ENCODE measurements around the gene PITPNM3. TPM values are rescaled to one million over a fixed set of nuclear protein-coding genes. Genes with fewer than 3 reads are reported as not detected.

Gene PITPNM3
- total and polyA plus RNA-seq, 2 of the 13 experiments (the other 11 are each of a cell fraction or from before 2014, with no cell fraction given) = 0.13 to 0.29 TPM

- no peak for TF ChIP-seq ZEB1 (IDR thresholded peaks at IDR 0.05; ENCODE audit: insufficient replicate concordance, low read depth)
Observed at GRCh38 chr17:6530324-6530920, 25.9 kb downstream of the PITPNM3 start (continued).

GRCh38 chr17:6528557-6528956 is 27.8 kb downstream of the PITPNM3 start:
- FAIRE-seq (no peak), ATAC-seq (no peak), DNase-seq (ENCODE audit: low spot score) (no peak)
- Histone ChIP-seq H3K79me2 (ENCODE audit: insufficient read depth, low read length) (no peaks in the 10 kb centered on the region), H3K27me3 (ENCODE audit: control insufficient read depth in 1 of 2, insufficient read depth in 2 of 2, low read length in 2 of 2) (no peaks in the 10 kb centered on the region), H3K27ac (ENCODE audit: extremely low read length, insufficient read depth, low read length) (no peak overlapping the region), H3K9ac (ENCODE audit: insufficient read depth, low read depth, low read length) (no peak overlapping the region), H3K4me1 (ENCODE audit: insufficient read depth, low read length) (peaks cover 10% of the 10 kb centered on the region; the same call in 1 of the 2 replicates), H3K4me3 (replicated peaks in 1 of 3; ENCODE audit: insufficient read depth in 1 of 3, low read depth in 2 of 3, low read length in 3 of 3) (no peak overlapping the region), H3K36me3 (replicated peaks in 1 of 2; ENCODE audit: control insufficient read depth in 1 of 2, insufficient read depth in 2 of 2, low read length in 2 of 2) (no peaks in the 10 kb centered on the region), H3K9me3 (ENCODE audit: low read length) (no peaks in the 10 kb centered on the region), H2AFZ (ENCODE audit: low read length) (no peak overlapping the region), H4K20me1 (ENCODE audit: insufficient read depth, low read length) (no peaks in the 10 kb centered on the region), H3K4me2 (ENCODE audit: low read depth, low read length) (no peak overlapping the region)
- TF ChIP-seq ZBTB26 (CRISPR knock-in tag; IDR thresholded peaks at IDR 0.05; ENCODE audit: borderline replicate concordance) = no peak
- no peak for TF ChIP-seq KAT7 (CRISPR knock-in tag; IDR thresholded peaks at IDR 0.05; ENCODE audit: borderline replicate concordance)
- TF ChIP-seq FOXA1 (IDR thresholded peaks at IDR 0.05) = no peak
- no peak for TF ChIP-seq FOXA1 (CRISPR knock-in tag; IDR thresholded peaks at IDR 0.05)
- TF ChIP-seq ZFP41 (CRISPR knock-in tag; IDR thresholded peaks at IDR 0.05; ENCODE audit: borderline replicate concordance) = no peak
- TF ChIP-seq ZNF382 (CRISPR knock-in tag; IDR thresholded peaks at IDR 0.05; ENCODE audit: borderline replicate concordance) = no peak
- TF ChIP-seq ATF2 (CRISPR knock-in tag; IDR thresholded peaks at IDR 0.05) = no peak
- no peak for TF ChIP-seq ZNF331 (CRISPR knock-in tag; IDR thresholded peaks at IDR 0.05)
- no peak for TF ChIP-seq ZNF580 (CRISPR knock-in tag; IDR thresholded peaks at IDR 0.05; ENCODE audit: borderline replicate concordance, low read depth)
- TF ChIP-seq ZNF282 (IDR thresholded peaks at IDR 0.05; ENCODE audit: partially characterized antibody) = no peak
- no peak for TF ChIP-seq LRRFIP1 (CRISPR knock-in tag; conservative IDR thresholded peaks at IDR 0.05)
- TF ChIP-seq ZMAT5 (CRISPR knock-in tag; IDR thresholded peaks at IDR 0.05; ENCODE audit: borderline replicate concordance, low read depth) = no peak
- TF ChIP-seq ZNF260 (CRISPR knock-in tag; IDR thresholded peaks at IDR 0.05; ENCODE audit: borderline replicate concordance, low read depth) = no peak
- 31% methylated on average over 3 of the region's 3 CpGs for WGBS (ENCODE audit: low lambda C conversion rate)
- ChIA-PET POLR2A (no interaction called here), CTCF (ENCODE audit: low intra/inter-chr PET ratio, low total read pairs) (no interaction called here)
- intact Hi-C loops (cut with micrococcal nuclease; ENCODE audit: unreplicated experiment) = no loop called here
- BruUV-seq (replicated peaks) = no TSS peak
- in situ Hi-C loops (cut with HindIII; ENCODE audit: extremely low pct_ligation_motif_present, low pct_unique_long_range_greater_than_20kb) = no loop called here

Measured in HepG2 (cell line).